Common myeloid progenitor, CD34-positive (primary cell): ENCODE data around the gene PLCB3.

Experiments
- CTCF ChIA-PET: fragments of 350-600 bp; sonication (Branson Sonifier 250); formaldehyde crosslinking; loops from one replicate; lab custom pipeline; 2021; ENCODE audit warnings: antibody characterized with exemption; lab: Charles Lee
- POLR2A ChIA-PET: fragments of 350-600 bp; sonication (Branson Sonifier 250); formaldehyde crosslinking; loops from one replicate; lab custom pipeline; 2021; ENCODE audit warnings: antibody characterized with exemption; lab: Charles Lee
- DNase-seq, 3 donors: peaks; one replicate each; pipeline versions ENCODE4 v3.0.0 to v3.0.0-alpha.2; 2013
- H3K27ac ChIP-seq, 2 experiments: 1 replicate in 1 of 2; 2 replicates in 1 of 2; pipeline ENCODE4 v1.7.0; 2013; ENCODE audit warnings: inconsistent platforms in 2 of 2, low read length in 2 of 2, mild to moderate bottlenecking in 2 of 2, low read depth in 1 of 2, moderate library complexity in 1 of 2; ENCODE audit not compliant: severe bottlenecking in 2 of 2, insufficient read depth in 1 of 2, poor library complexity in 1 of 2
- H3K27me3 ChIP-seq, 5 experiments: replicated peaks in 2 of 5; 1 replicate in 3 of 5; 2 replicates in 2 of 5; pipeline versions ENCODE4 v1.6.1 to v1.7.0; 2013; ENCODE audit warnings: low read length in 4 of 5, mild to moderate bottlenecking in 2 of 5, moderate library complexity in 2 of 5, inconsistent platforms in 1 of 5; ENCODE audit not compliant: insufficient read depth in 5 of 5, control insufficient read depth in 4 of 5
- H3K36me3 ChIP-seq, 4 experiments: 1 replicate in 2 of 4; 2 replicates in 2 of 4; pipeline versions ENCODE4 v1.6.1 to v1.7.0; 2013; ENCODE audit warnings: low read length in 3 of 4, control low read depth in 1 of 4, mild to moderate bottlenecking in 1 of 4; ENCODE audit not compliant: control insufficient read depth in 4 of 4, insufficient read depth in 4 of 4
- H3K4me1 ChIP-seq, 4 experiments: 1 replicate in 3 of 4; 2 replicates in 1 of 4; pipeline versions ENCODE4 v1.6.1 to v1.7.1; 2013; ENCODE audit warnings: low read length in 3 of 4, mild to moderate bottlenecking in 3 of 4, control low read depth in 1 of 4, inconsistent platforms in 1 of 4, moderate library complexity in 1 of 4; ENCODE audit not compliant: control insufficient read depth in 4 of 4, insufficient read depth in 4 of 4; ENCODE audit errors: control extremely low read depth in 1 of 4
- H3K4me3 ChIP-seq, 7 experiments: 1 replicate in 4 of 7; 2 replicates in 3 of 7; pipeline versions ENCODE4 v1.5.1 to v1.7.0; 2013; ENCODE audit warnings: mild to moderate bottlenecking in 7 of 7, low read length in 6 of 7, moderate library complexity in 6 of 7, inconsistent platforms in 2 of 7, low read depth in 2 of 7, control low read depth in 1 of 7; ENCODE audit not compliant: insufficient read depth in 4 of 7, control insufficient read depth in 1 of 7; ENCODE audit errors: extremely low read depth in 1 of 7
- H3K9me3 ChIP-seq, 5 experiments: 1 replicate in 4 of 5; 2 replicates in 1 of 5; pipeline versions ENCODE4 v1.6.1 to v1.7.1; 2013; ENCODE audit warnings: low read length in 4 of 5, mild to moderate bottlenecking in 2 of 5, inconsistent platforms in 1 of 5, low read depth in 1 of 5, moderate library complexity in 1 of 5; ENCODE audit not compliant: control insufficient read depth in 4 of 5, insufficient read depth in 2 of 5; ENCODE audit errors: control extremely low read depth in 1 of 5
- WGBS: methylation state at CpG from one replicate; pipeline ENCODE4 v1.1.5; 2013; ENCODE audit not compliant: insufficient coverage; 5-methylcytosine and 5-hydroxymethylcytosine counted together

PLCB3 gene

GRCh38 chr11:64247729-64248531 is 3.4 kb upstream of the PLCB3 start:
- CTCF ChIA-PET = interaction anchor here (2.0 to 12.2 kb wide), 4 partner anchors 11 to 55 kb away, joined by 6 to 177 read pairs (median 72); partner anchors contain the start of genes CATSPERZ and FERMT3
- POLR2A ChIA-PET = interaction anchor here (1.0 kb wide), 1 partner anchor 37 kb away, joined by 3 read pairs; the partner anchor contains the start of gene GPR137
- Histone ChIP-seq H3K9me3 (no peaks in the 10 kb centered on the region), H3K36me3 (peaks cover 0 to 17% (median 12%) of the 10 kb centered on the region in 4 experiments), H3K27ac (no peak overlapping the region), H3K4me3 (peak overlapping the region in 6 of 7 experiments; percentile 50 to 98 (median 86)), H3K4me1 (peaks cover 0 to 79% (median 78%) of the 10 kb centered on the region in 4 experiments), H3K27me3 (no peaks in the 10 kb centered on the region)
- no peak for DNase-seq
- WGBS = 58% methylated on average over 27 of the region's 31 CpGs

- CTCF ChIA-PET = interaction anchor here (1.2 to 12.2 kb wide), 5 partner anchors 12 to 54 kb away, joined by 3 to 177 read pairs (median 37); partner anchors contain the start of genes CATSPERZ and FERMT3
- POLR2A ChIA-PET = no interaction called here
- no peak overlapping the region for H3K4me3 ChIP-seq
- peaks cover 0 to 10% (median 7%) of the 10 kb centered on the region in 4 experiments for H3K36me3 ChIP-seq
- no peaks in the 10 kb centered on the region for H3K9me3 ChIP-seq
- peaks cover 0 to 74% (median 72%) of the 10 kb centered on the region in 4 experiments for H3K4me1 ChIP-seq
- WGBS = 93% methylated on average over 2 of the region's 7 CpGs
- no peaks in the 10 kb centered on the region for H3K27me3 ChIP-seq
- no peak overlapping the region for H3K27ac ChIP-seq
- DNase-seq = no peak
These were observed 2.8 kb upstream of the PLCB3 start for GRCh38 chr11:64248578-64248977.

- ChIA-PET CTCF (interaction anchor here (1.2 to 12.2 kb wide), 6 partner anchors 11 to 54 kb away, joined by 3 to 177 read pairs (median 24); partner anchors contain the start of genes CATSPERZ and FERMT3), POLR2A (interaction anchor here (1.6 kb wide), 1 partner anchor 19 kb away, joined by 4 read pairs; no protein-coding TSS in a partner anchor)
- Histone ChIP-seq H3K27ac (no peak overlapping the region), H3K4me3 (no peak overlapping the region), H3K9me3 (no peaks in the 10 kb centered on the region), H3K4me1 (peaks cover 0 to 72% (median 68%) of the 10 kb centered on the region in 4 experiments), H3K27me3 (no peaks in the 10 kb centered on the region), H3K36me3 (peaks cover 0 to 7% (median 3%) of the 10 kb centered on the region in 4 experiments)
- 100% methylated on average over 4 of the region's 4 CpGs for WGBS
- DNase-seq = no peak
These were observed 2.3 kb upstream of the PLCB3 start for GRCh38 chr11:64249038-64249437.

- Histone ChIP-seq H3K27ac (no peak overlapping the region), H3K4me1 (peaks cover 0 to 65% (median 62%) of the 10 kb centered on the region in 4 experiments), H3K36me3 (peaks cover 0 to 12% (median 2%) of the 10 kb centered on the region in 4 experiments), H3K9me3 (no peaks in the 10 kb centered on the region), H3K4me3 (peak overlapping the region in 2 of 7 experiments; percentile 33 to 55), H3K27me3 (no peaks in the 10 kb centered on the region)
- POLR2A ChIA-PET = interaction anchor here (1.2 to 1.7 kb wide), 4 partner anchors 18 to 68 kb away, joined by 3 to 10 read pairs (median 5); partner anchors contain the start of genes FERMT3 and TRMT112
- 87% methylated on average over 7 of the region's 8 CpGs for WGBS
- CTCF ChIA-PET = interaction anchor here (1.0 to 12.2 kb wide), 13 partner anchors 10 to 108 kb away, joined by 3 to 177 read pairs (median 6); partner anchors contain the start of genes BAD, CATSPERZ and FERMT3
- DNase-seq = no peak
These were observed 1.5 kb upstream of the PLCB3 start for GRCh38 chr11:64249563-64250414.

GRCh38 chr11:64250415-64251015 is 815 bp upstream of the PLCB3 start:
- H3K9me3 ChIP-seq = no peaks in the 10 kb centered on the region
- no peaks in the 10 kb centered on the region for H3K27me3 ChIP-seq
- DNase-seq = no peak
- POLR2A ChIA-PET = interaction anchor here (1.2 to 1.7 kb wide), 4 partner anchors 18 to 67 kb away, joined by 3 to 10 read pairs (median 5); partner anchors contain the start of genes FERMT3 and TRMT112
- CTCF ChIA-PET = interaction anchor here (0.9 to 12.2 kb wide), 16 partner anchors 7 to 107 kb away, joined by 3 to 177 read pairs (median 5); partner anchors contain the start of genes BAD, CATSPERZ and FERMT3
- peaks cover 0 to 16% (median 7%) of the 10 kb centered on the region in 4 experiments for H3K36me3 ChIP-seq
- 25% methylated on average over 11 of the region's 13 CpGs for WGBS
- H3K4me3 ChIP-seq = peak overlapping the region; percentile 46 to 85 (median 75)
- H3K4me1 ChIP-seq = peaks cover 0 to 59% (median 55%) of the 10 kb centered on the region in 4 experiments
- no peak overlapping the region for H3K27ac ChIP-seq

GRCh38 chr11:64251753-64252002 is 348 bp downstream of the PLCB3 start:
- ChIA-PET CTCF (interaction anchor here (0.7 to 12.2 kb wide), 11 partner anchors 8 to 104 kb away, joined by 3 to 177 read pairs (median 5); partner anchors contain the start of genes BAD, CATSPERZ and FERMT3), POLR2A (interaction anchor here (0.6 to 0.7 kb wide), 2 partner anchors 9 to 17 kb away, joined by 3 to 4 read pairs; no protein-coding TSS in a partner anchor)
- H3K4me3 ChIP-seq = peak overlapping the region; percentile 46 to 85 (median 75)
- H3K36me3 ChIP-seq = peaks cover 0 to 28% (median 14%) of the 10 kb centered on the region in 4 experiments
- peaks cover 0 to 54% (median 51%) of the 10 kb centered on the region in 4 experiments for H3K4me1 ChIP-seq
- 0% methylated on average over 12 of the region's 18 CpGs for WGBS
- no peaks in the 10 kb centered on the region for H3K27me3 ChIP-seq
- no peak overlapping the region for H3K27ac ChIP-seq
- no peaks in the 10 kb centered on the region for H3K9me3 ChIP-seq
- DNase-seq = no peak
